ENCODE data around the gene DCD.

DNA sequence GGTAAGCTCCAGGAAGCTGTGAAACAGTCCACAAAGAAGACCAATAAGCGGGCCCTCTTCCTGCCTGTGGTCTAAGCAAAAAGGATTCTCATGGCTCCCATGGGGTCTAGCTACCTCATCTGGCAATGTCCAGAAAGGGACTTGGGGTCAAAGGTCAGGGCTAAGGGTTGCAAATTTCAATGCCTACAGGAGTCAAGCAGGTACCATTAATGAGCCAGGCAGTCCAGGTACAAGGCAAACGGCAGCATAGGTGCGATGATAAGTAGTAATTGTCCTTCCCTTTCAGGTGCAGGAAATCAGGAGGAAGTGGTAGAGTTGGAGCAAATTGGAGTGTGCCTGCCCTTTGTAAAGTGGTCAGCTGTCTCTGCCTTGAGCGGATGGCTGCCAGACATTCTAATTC lies 7.1 kb downstream of the DCD start:
- no peak for TF ChIP-seq SP1 (IDR thresholded peaks at IDR 0.05)
- no peak for TF ChIP-seq ELF4 (IDR thresholded peaks at IDR 0.05)
